HEK293 (cell line): ENCODE data around the gene LGALS3BP.

Source experiments
- CTCF ChIA-PET: fragments of 350-600 bp; formaldehyde crosslinking; extraction: SDS; loops from one replicate; lab custom pipeline; 2021; ENCODE audit warnings: antibody characterized with exemption; lab: Yijun Ruan, JAX
- POLR2A ChIA-PET: fragments of 300-600 bp; formaldehyde crosslinking; extraction: SDS; loops from one replicate; lab custom pipeline; 2020; ENCODE audit warnings: antibody characterized with exemption, inconsistent platforms; lab: Yijun Ruan, JAX
- H3K27ac ChIP-seq: fragments of 200-500 bp; sonication (Bioruptor generic); 2 replicates; pipeline ENCODE4 v1.5.1; 2014; ENCODE audit warnings: low read depth, low read length, control low read depth, inconsistent platforms; ENCODE audit errors: extremely low read depth
- H3K36me3 ChIP-seq, 2 experiments: fragments of 200-500 bp in 1 of 2; sonication (Bioruptor generic) in 1 of 2; 1 replicate in 1 of 2; 2 replicates in 1 of 2; pipeline ENCODE4 v1.5.1; 2014 to 2017; ENCODE audit warnings: inconsistent platforms in 2 of 2, low read length in 2 of 2; ENCODE audit not compliant: control insufficient read depth in 2 of 2, insufficient read depth in 1 of 2
- H3K4me1 ChIP-seq: fragments of 200-500 bp; sonication (Bioruptor generic); 2 replicates; pipeline ENCODE4 v1.5.1; 2014; ENCODE audit warnings: mild to moderate bottlenecking, low read length, inconsistent platforms; ENCODE audit not compliant: control insufficient read depth, insufficient read depth
- H3K4me3 ChIP-seq: 2 replicates; pipeline ENCODE4 v1.5.1; 2011; ENCODE audit warnings: low read depth, mild to moderate bottlenecking, control low read depth, low read length, moderate library complexity
- H3K9me3 ChIP-seq: fragments of 200-500 bp; sonication (Bioruptor generic); 2 replicates; pipeline ENCODE4 v1.5.1; 2014; ENCODE audit warnings: low read depth, low read length, inconsistent platforms; ENCODE audit not compliant: control insufficient read depth, insufficient read depth
- GLIS1 ChIP-seq: fragments of 450-650 bp; formaldehyde crosslinking; IDR thresholded peaks from 2 replicates; pipeline ENCODE4 v1.5.1; 2016; ENCODE audit warnings: missing biosample characterization, missing genetic modification characterization
- MZF1 ChIP-seq: fragments of 450-650 bp; formaldehyde crosslinking; IDR thresholded peaks from 2 replicates; pipeline ENCODE4 v1.5.1; 2017; ENCODE audit warnings: missing biosample characterization, missing genetic modification characterization, borderline replicate concordance
- OVOL3 ChIP-seq: fragments of 450-650 bp; formaldehyde crosslinking; IDR thresholded peaks from 2 replicates; pipeline ENCODE4 v1.5.1; 2016; ENCODE audit warnings: missing biosample characterization, missing genetic modification characterization
- SCRT2 ChIP-seq: fragments of 450-650 bp; formaldehyde crosslinking; IDR thresholded peaks from 2 replicates; pipeline ENCODE4 v1.5.1; 2016; ENCODE audit warnings: missing biosample characterization, missing genetic modification characterization
- SP3 ChIP-seq: fragments of 450-650 bp; formaldehyde crosslinking; IDR thresholded peaks from 2 replicates; pipeline ENCODE4 v1.5.1; 2016; ENCODE audit warnings: missing biosample characterization, missing genetic modification characterization
- ZBTB17 ChIP-seq: fragments of 450-650 bp; formaldehyde crosslinking; IDR thresholded peaks from 2 replicates; pipeline ENCODE4 v1.5.1; 2016; ENCODE audit warnings: missing biosample characterization, missing genetic modification characterization
- ZFP69B ChIP-seq: fragments of 450-650 bp; formaldehyde crosslinking; IDR thresholded peaks from 2 replicates; pipeline ENCODE4 v1.5.1; 2016; ENCODE audit warnings: missing biosample characterization, missing genetic modification characterization
- ZNF248 ChIP-seq: fragments of 450-650 bp; formaldehyde crosslinking; IDR thresholded peaks from 2 replicates; pipeline ENCODE4 v1.5.1; 2017; ENCODE audit warnings: missing biosample characterization, missing genetic modification characterization
- ZNF521 ChIP-seq: fragments of 450-650 bp; formaldehyde crosslinking; IDR thresholded peaks from 2 replicates; pipeline ENCODE4 v1.5.1; 2017; ENCODE audit warnings: missing biosample characterization, mild to moderate bottlenecking, missing genetic modification characterization
- ZNF530 ChIP-seq: fragments of 450-650 bp; formaldehyde crosslinking; IDR thresholded peaks from 2 replicates; pipeline ENCODE4 v1.5.1; 2016; ENCODE audit warnings: low read depth, missing biosample characterization, missing genetic modification characterization
- ZNF701 ChIP-seq: fragments of 450-650 bp; formaldehyde crosslinking; IDR thresholded peaks from 2 replicates; pipeline ENCODE4 v1.5.1; 2016; ENCODE audit warnings: missing biosample characterization, missing genetic modification characterization
- TF ChIP-seq, protein P1 (sequence below): fragments of 450-650 bp; formaldehyde crosslinking; conservative IDR thresholded peaks from 2 replicates; pipeline ENCODE4 v1.5.1; 2016; ENCODE audit warnings: low read depth, missing biosample characterization, missing genetic modification characterization
- TF ChIP-seq, protein P2 (sequence below): fragments of 450-650 bp; formaldehyde crosslinking; IDR thresholded peaks from 2 replicates; pipeline ENCODE4 v1.5.1; 2016; ENCODE audit warnings: missing biosample characterization, missing genetic modification characterization, borderline replicate concordance
- TF ChIP-seq, protein P3 (sequence below): fragments of 450-650 bp; formaldehyde crosslinking; IDR thresholded peaks from 2 replicates; pipeline ENCODE4 v1.5.1; 2017; ENCODE audit warnings: missing biosample characterization, missing genetic modification characterization

The LGALS3BP gene

DNA sequence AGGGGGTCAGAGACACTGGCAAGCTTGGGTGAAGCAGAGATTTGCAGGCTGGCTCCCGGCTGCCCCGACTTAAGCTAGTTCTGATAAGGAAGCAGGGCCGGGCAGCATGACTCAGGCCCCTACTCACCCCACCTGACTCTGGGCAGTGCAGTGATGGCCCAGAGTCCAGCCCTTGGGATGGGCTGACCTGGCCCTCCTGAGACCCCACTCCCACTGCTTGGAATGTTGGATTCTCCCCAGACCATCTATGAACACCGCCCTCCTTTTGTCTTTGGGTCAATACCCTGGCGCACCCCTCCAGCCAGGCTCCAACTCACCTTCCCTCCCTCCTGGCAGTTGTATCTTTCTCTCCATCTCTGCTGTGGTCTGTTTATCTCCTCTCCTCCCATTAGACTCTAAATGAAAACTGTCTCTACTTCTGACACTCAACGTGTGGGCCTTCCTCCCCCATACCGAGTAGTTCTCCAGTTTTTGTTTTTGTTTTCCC lies 21.0 kb downstream of the LGALS3BP start (continued):
- peak; percentile 43 for TF ChIP-seq GLIS1 (tag by site-specific recombination)
- TF ChIP-seq, protein P1, sequence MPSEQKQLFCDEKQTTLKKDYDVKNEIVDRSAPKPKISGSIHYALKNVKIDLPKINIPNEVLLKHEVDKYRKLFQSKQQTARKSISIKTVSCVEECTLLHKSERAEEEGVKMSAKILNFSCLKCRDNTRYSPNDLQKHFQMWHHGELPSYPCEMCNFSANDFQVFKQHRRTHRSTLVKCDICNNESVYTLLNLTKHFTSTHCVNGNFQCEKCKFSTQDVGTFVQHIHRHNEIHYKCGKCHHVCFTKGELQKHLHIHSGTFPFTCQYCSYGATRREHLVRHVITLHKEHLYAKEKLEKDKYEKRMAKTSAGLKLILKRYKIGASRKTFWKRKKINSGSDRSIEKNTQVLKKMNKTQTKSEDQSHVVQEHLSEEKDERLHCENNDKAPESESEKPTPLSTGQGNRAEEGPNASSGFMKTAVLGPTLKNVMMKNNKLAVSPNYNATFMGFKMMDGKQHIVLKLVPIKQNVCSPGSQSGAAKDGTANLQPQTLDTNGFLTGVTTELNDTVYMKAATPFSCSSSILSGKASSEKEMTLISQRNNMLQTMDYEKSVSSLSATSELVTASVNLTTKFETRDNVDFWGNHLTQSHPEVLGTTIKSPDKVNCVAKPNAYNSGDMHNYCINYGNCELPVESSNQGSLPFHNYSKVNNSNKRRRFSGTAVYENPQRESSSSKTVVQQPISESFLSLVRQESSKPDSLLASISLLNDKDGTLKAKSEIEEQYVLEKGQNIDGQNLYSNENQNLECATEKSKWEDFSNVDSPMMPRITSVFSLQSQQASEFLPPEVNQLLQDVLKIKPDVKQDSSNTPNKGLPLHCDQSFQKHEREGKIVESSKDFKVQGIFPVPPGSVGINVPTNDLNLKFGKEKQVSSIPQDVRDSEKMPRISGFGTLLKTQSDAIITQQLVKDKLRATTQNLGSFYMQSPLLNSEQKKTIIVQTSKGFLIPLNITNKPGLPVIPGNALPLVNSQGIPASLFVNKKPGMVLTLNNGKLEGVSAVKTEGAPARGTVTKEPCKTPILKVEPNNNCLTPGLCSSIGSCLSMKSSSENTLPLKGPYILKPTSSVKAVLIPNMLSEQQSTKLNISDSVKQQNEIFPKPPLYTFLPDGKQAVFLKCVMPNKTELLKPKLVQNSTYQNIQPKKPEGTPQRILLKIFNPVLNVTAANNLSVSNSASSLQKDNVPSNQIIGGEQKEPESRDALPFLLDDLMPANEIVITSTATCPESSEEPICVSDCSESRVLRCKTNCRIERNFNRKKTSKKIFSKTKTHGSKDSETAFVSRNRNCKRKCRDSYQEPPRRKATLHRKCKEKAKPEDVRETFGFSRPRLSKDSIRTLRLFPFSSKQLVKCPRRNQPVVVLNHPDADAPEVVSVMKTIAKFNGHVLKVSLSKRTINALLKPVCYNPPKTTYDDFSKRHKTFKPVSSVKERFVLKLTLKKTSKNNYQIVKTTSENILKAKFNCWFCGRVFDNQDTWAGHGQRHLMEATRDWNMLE (tag by site-specific recombination): no peak

DNA sequence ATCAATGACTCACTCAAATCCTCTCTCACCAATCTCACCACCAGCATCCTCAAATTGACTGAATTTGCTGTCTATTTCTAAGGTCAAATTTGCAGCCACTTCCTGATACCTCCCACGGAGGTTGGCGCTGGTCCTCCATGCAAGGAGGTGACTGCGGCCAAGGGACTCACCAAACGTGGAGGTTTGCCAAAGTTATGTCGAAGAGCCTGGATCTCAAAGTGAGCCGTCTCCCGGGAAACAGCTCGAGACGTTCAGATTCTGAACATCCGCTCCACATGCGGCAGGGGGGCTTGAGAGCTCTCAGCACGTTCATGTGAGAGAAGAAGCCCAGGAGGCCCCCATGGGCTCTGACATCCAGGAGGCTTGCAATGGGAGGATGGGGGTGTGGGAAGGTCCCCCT lies 22.6 kb downstream of the LGALS3BP start:
- POLR2A ChIA-PET: no interaction called here
- CTCF ChIA-PET: interaction anchor here (0.8 to 1.7 kb wide), 4 partner anchors 13 to 114 kb away, joined by 3 to 4 read pairs (median 3); no protein-coding TSS in a partner anchor
- H3K27ac ChIP-seq: no peak overlapping the region
- no peaks in the 10 kb centered on the region for H3K36me3 ChIP-seq
- H3K4me1 ChIP-seq: no peaks in the 10 kb centered on the region
- H3K9me3 ChIP-seq: no peaks in the 10 kb centered on the region
- H3K4me3 ChIP-seq: no peak overlapping the region
- TF ChIP-seq OVOL3: no peak

DNA sequence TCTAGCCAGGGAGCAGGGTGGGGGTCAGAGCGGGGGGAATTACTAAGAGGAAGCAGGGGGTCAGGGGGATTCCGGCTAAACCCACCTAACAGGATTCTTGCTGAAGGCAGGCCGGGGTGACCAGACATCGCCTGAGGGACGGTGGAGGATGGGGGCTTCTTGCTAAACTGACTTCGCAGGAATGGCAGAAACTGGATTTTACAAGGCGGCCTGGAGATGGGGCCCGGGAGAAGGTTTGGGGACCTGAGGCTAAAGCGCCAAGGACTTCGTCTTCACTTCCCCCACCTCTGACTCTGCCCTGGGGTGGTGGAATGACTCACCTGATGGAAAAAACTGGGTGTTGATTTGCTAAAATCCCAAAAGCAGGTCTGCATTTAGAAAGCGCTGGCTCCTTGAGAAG lies 23.5 kb downstream of the LGALS3BP start:
- Histone ChIP-seq H3K4me3 (no peak overlapping the region), H3K4me1 (no peaks in the 10 kb centered on the region), H3K9me3 (no peaks in the 10 kb centered on the region), H3K27ac (no peak overlapping the region), H3K36me3 (no peaks in the 10 kb centered on the region)
- CTCF ChIA-PET: no interaction called here
- no peak for TF ChIP-seq ZNF521 (tag by site-specific recombination)
- TF ChIP-seq SP3 (tag by site-specific recombination): no peak
- TF ChIP-seq ZNF248 (tag by site-specific recombination): no peak
- no peak for TF ChIP-seq ZBTB17 (tag by site-specific recombination)
- no peak for TF ChIP-seq ZFP69B (tag by site-specific recombination)
- TF ChIP-seq, protein P2, sequence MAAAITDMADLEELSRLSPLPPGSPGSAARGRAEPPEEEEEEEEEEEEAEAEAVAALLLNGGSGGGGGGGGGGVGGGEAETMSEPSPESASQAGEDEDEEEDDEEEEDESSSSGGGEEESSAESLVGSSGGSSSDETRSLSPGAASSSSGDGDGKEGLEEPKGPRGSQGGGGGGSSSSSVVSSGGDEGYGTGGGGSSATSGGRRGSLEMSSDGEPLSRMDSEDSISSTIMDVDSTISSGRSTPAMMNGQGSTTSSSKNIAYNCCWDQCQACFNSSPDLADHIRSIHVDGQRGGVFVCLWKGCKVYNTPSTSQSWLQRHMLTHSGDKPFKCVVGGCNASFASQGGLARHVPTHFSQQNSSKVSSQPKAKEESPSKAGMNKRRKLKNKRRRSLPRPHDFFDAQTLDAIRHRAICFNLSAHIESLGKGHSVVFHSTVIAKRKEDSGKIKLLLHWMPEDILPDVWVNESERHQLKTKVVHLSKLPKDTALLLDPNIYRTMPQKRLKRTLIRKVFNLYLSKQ: no peak
- TF ChIP-seq SCRT2 (tag by site-specific recombination): no peak
- TF ChIP-seq, protein P3, sequence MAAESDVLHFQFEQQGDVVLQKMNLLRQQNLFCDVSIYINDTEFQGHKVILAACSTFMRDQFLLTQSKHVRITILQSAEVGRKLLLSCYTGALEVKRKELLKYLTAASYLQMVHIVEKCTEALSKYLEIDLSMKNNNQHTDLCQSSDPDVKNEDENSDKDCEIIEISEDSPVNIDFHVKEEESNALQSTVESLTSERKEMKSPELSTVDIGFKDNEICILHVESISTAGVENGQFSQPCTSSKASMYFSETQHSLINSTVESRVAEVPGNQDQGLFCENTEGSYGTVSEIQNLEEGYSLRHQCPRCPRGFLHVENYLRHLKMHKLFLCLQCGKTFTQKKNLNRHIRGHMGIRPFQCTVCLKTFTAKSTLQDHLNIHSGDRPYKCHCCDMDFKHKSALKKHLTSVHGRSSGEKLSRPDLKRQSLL (tag by site-specific recombination): no peak
- TF ChIP-seq ZNF530: no peak
- TF ChIP-seq ZNF701 (tag by site-specific recombination): no peak
- TF ChIP-seq MZF1: no peak
- POLR2A ChIA-PET: no interaction called here
